A549 (cell line): Measurements from ENCODE around the gene ANK3. TPM values are rescaled to one million over a fixed set of nuclear protein-coding genes. Genes with fewer than 3 reads are reported as not detected.

ENCODE experiments used
- ATAC-seq, 2 experiments: fragments of 200-7000 bp in 1 of 2; fragments of >200 bp in 1 of 2; cut with Nextera tagmentation in 1 of 2; cut with Tn5 transposase in 1 of 2; 3 replicates each; pipeline versions ENCODE4 v1.8.0 to v1.9.1; 2018 to 2020; ENCODE audit warnings: mild to moderate bottlenecking in 1 of 2, moderate library complexity in 1 of 2
- CTCF ChIA-PET: fragments of 300-600 bp; sonication (Branson Sonifier 250); formaldehyde crosslinking; extraction: SDS; loops from one replicate; lab custom pipeline; 2021; ENCODE audit warnings: antibody characterized with exemption, inconsistent platforms; lab: Yijun Ruan, JAX
- POLR2A ChIA-PET: fragments of 350-600 bp; formaldehyde crosslinking; extraction: SDS; loops from one replicate; lab custom pipeline; 2021; ENCODE audit warnings: antibody characterized with exemption, inconsistent platforms; lab: Yijun Ruan, JAX
- DNase-seq, 2 experiments: peaks; one replicate each; pipeline versions ENCODE4 v3.0.0 to v3.0.0-alpha.2; 2011 to 2016; ENCODE audit warnings: low read depth in 1 of 2, low spot score in 1 of 2
- FAIRE-seq: peaks from 2 replicates; lab custom pipeline; 2011; peaks lifted over from hg19 to GRCh38; lab: Jason Lieb, UNC
- H3K27ac ChIP-seq, 2 experiments: fragments of >200 bp; sonication (Bioruptor Twin); formaldehyde crosslinking; 3 replicates each; pipeline ENCODE4 v1.5.1; 2016 to 2017
- H3K4me1 ChIP-seq: fragments of >200 bp; sonication (Bioruptor Twin); formaldehyde crosslinking; 3 replicates; pipeline ENCODE4 v1.6.1; 2016
- H3K4me2 ChIP-seq: fragments of >200 bp; sonication (Bioruptor Twin); formaldehyde crosslinking; 3 replicates; pipeline ENCODE4 v1.6.1; 2016
- H3K4me3 ChIP-seq: fragments of >200 bp; sonication (Bioruptor Twin); formaldehyde crosslinking; 3 replicates; pipeline ENCODE4 v1.5.1; 2016
- H3K9me3 ChIP-seq: fragments of >200 bp; sonication (Bioruptor Twin); formaldehyde crosslinking; 3 replicates; pipeline ENCODE4 v1.6.1; 2016
- CBX2 ChIP-seq: fragments of 200-600 bp; sonication (generic); IDR thresholded peaks from 2 replicates; pipeline ENCODE4 v1.6.1; 2016; ENCODE audit warnings: low read depth, mild to moderate bottlenecking, borderline replicate concordance
- EP300 ChIP-seq, 2 experiments: fragments of >200 bp; sonication (Bioruptor Twin); formaldehyde crosslinking; IDR thresholded peaks; 2 replicates in 1 of 2; 3 replicates in 1 of 2; pipeline ENCODE4 v1.6.1; 2016 to 2017
- FOXS1 ChIP-seq: fragments of 250-450 bp; sonication (Bioruptor Pico); IDR thresholded peaks from 2 replicates; pipeline ENCODE4 v1.5.0; 2020; ENCODE audit warnings: mild to moderate bottlenecking, moderate library complexity
- HOXA7 ChIP-seq: fragments of 250-450 bp; sonication (Bioruptor Pico); IDR thresholded peaks from 2 replicates; pipeline ENCODE4 v1.5.0; 2020; ENCODE audit warnings: mild to moderate bottlenecking, moderate library complexity
- HOXB13 ChIP-seq: fragments of 250-450 bp; sonication (Bioruptor Pico); IDR thresholded peaks from 2 replicates; pipeline ENCODE4 v1.5.0; 2020; ENCODE audit warnings: low read depth, mild to moderate bottlenecking, moderate library complexity
- HOXB5 ChIP-seq: fragments of 250-450 bp; sonication (Bioruptor Pico); IDR thresholded peaks from 2 replicates; pipeline ENCODE4 v1.5.0; 2020; ENCODE audit warnings: mild to moderate bottlenecking, moderate library complexity
- JUN ChIP-seq, 2 experiments: fragments of >200 bp; sonication (Bioruptor Twin); formaldehyde crosslinking; IDR thresholded peaks; 2 replicates in 1 of 2; 3 replicates in 1 of 2; pipeline ENCODE4 v1.6.1; 2016 to 2017
- JUNB ChIP-seq: fragments of >200 bp; sonication (Bioruptor Twin); formaldehyde crosslinking; IDR thresholded peaks from 2 replicates; pipeline ENCODE4 v1.6.1; 2016
- KDM5A ChIP-seq: fragments of 200-600 bp; sonication (generic); IDR thresholded peaks from 2 replicates; pipeline ENCODE4 v1.6.1; 2016; ENCODE audit warnings: antibody characterized with exemption, mild to moderate bottlenecking
- MAFK ChIP-seq: fragments of 450-650 bp; IDR thresholded peaks from 2 replicates; pipeline ENCODE4 v1.6.1; 2014; ENCODE audit not compliant: partially characterized antibody
- MYC ChIP-seq: IDR thresholded peaks from 2 replicates; pipeline ENCODE4 v1.6.1; 2012; ENCODE audit warnings: mild to moderate bottlenecking, inconsistent platforms, low read length, improper control_type of control experiment, borderline replicate concordance
- NFE2L2 ChIP-seq: fragments of 150-350 bp; conservative IDR thresholded peaks from 2 replicates; pipeline ENCODE4 v1.6.1; 2014; ENCODE audit warnings: low read length
- NR3C1 ChIP-seq: fragments of >200 bp; sonication (Bioruptor Twin); formaldehyde crosslinking; IDR thresholded peaks from 3 replicates; pipeline ENCODE4 v1.6.1; 2017
- PHF8 ChIP-seq: fragments of 200-600 bp; sonication (generic); IDR thresholded peaks from 2 replicates; pipeline ENCODE4 v1.6.1; 2016; ENCODE audit warnings: low read depth, mild to moderate bottlenecking, antibody characterized with exemption, moderate library complexity, borderline replicate concordance
- RCOR1 ChIP-seq: fragments of 150-350 bp; IDR thresholded peaks from 2 replicates; pipeline ENCODE4 v1.6.1; 2014; ENCODE audit warnings: antibody characterized with exemption, low read length, low read depth
- RFX5 ChIP-seq: fragments of 450-650 bp; IDR thresholded peaks from 2 replicates; pipeline ENCODE4 v1.7.1; 2014; ENCODE audit warnings: antibody characterized with exemption, mild to moderate bottlenecking, moderate library complexity
- RNF2 ChIP-seq: fragments of 200-600 bp; sonication (generic); IDR thresholded peaks from 2 replicates; pipeline ENCODE4 v1.6.1; 2016; ENCODE audit warnings: low read depth, mild to moderate bottlenecking, antibody characterized with exemption, moderate library complexity, borderline replicate concordance
- SMC3 ChIP-seq: fragments of >200 bp; sonication (Bioruptor Twin); formaldehyde crosslinking; IDR thresholded peaks from 3 replicates; pipeline ENCODE4 v1.6.1; 2018; ENCODE audit warnings: inconsistent platforms
- SREBF2 ChIP-seq: fragments of 450-650 bp; IDR thresholded peaks from 2 replicates; pipeline ENCODE4 v1.6.1; 2014; ENCODE audit warnings: mild to moderate bottlenecking, moderate library complexity
- ZC3H11A ChIP-seq: fragments of 450-650 bp; IDR thresholded peaks from 2 replicates; pipeline ENCODE4 v1.6.1; 2014; ENCODE audit warnings: antibody characterized with exemption, mild to moderate bottlenecking
- ZFP36 ChIP-seq: fragments of 450-650 bp; IDR thresholded peaks from 2 replicates; pipeline ENCODE4 v1.6.1; 2014; ENCODE audit warnings: borderline replicate concordance; ENCODE audit not compliant: partially characterized antibody
- ZNF302 ChIP-seq: fragments of 250-450 bp; sonication (Bioruptor Pico); IDR thresholded peaks from 2 replicates; pipeline ENCODE4 v1.9.0; 2021; ENCODE audit warnings: inconsistent platforms, mild to moderate bottlenecking, moderate library complexity
- ZSCAN20 ChIP-seq: fragments of 250-450 bp; sonication (Bioruptor Pico); IDR thresholded peaks from 2 replicates; pipeline ENCODE4 v1.8.0; 2022; ENCODE audit warnings: mild to moderate bottlenecking, moderate library complexity
- WGBS: methylation state at CpG from one replicate; pipeline ENCODE4 v1.1.6; 2017; ENCODE audit errors: missing lambda C conversion rate; 5-methylcytosine and 5-hydroxymethylcytosine counted together
- polyA plus RNA-seq, 4 experiments: library from polyadenylated mRNA; depleted of rRNA in 3 of 4; stranded (reverse); fragments of >200 nt; fragmentation: RNase III in 1 of 4; extraction: RNeasy Plus Mini Kit Qiagen cat#74134 plus additional on column Dnase treatment in 1 of 4; gene quantifications; 2 replicates in 3 of 4; 3 replicates in 1 of 4; pipeline ENCODE4 v1.2.3, GENCODE V29; 2011 to 2017
- TF ChIP-seq, protein P1 (sequence below): fragments of 200-600 bp; sonication (generic); IDR thresholded peaks from 2 replicates; pipeline ENCODE4 v1.6.1; 2016; ENCODE audit warnings: antibody characterized with exemption, mild to moderate bottlenecking, moderate library complexity
- TF ChIP-seq, protein P2 (sequence below): fragments of 250-450 bp; sonication (Bioruptor Pico); IDR thresholded peaks from 2 replicates; pipeline ENCODE4 v1.5.0; 2020; ENCODE audit warnings: low read depth, mild to moderate bottlenecking, moderate library complexity
- TF ChIP-seq, protein P3 (sequence below): fragments of >200 bp; sonication (Bioruptor Twin); formaldehyde crosslinking; IDR thresholded peaks from 2 replicates; pipeline ENCODE4 v1.6.1; 2016
- TF ChIP-seq, protein P4 (sequence below): fragments of >200 bp; sonication (Bioruptor Twin); formaldehyde crosslinking; IDR thresholded peaks from 3 replicates; pipeline ENCODE4 v1.5.1; 2016

The ANK3 gene
- polyA plus RNA-seq, 2 of the 4 experiments (the other 2 are of a cell fraction) = 0.56 to 5.4 TPM

DNA sequence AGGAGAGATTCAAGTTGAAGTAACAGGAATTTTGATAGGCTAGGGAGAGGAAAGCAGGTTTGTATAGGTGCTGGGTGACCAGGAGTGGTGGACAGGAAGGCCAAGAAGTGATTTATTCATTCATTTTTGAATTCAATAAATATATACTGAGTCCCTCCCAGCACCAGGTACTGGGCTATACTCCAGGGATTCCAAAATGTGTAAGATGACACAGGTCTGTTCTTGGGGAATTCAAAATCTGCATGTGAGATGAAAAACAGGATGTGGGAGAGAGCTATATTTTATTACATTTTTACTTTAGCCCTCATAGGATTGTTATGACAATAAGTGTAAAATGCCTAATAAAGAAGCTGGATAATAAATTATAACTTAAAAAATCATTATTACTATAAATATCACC is 134.9 kb downstream of the ANK3 start:
- FAIRE-seq = no peak

DNA sequence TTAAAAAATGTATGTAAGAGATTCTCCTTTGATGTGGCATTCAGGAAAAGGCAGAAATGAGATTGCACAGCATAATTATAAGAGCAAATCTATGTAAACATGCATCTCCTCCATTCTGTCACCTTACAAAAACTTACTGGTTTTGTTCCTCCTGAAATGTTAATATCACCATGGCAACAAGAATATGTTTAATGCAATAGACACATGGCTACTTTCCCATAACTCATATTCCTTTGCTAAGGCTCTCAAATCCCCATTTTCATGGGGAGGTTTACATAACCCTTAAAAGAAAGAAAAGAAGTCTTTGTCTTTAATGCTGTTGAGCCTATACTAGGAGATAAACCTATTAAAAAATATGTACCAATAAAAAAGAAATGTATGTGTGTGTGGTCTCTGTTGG is 136.2 kb downstream of the ANK3 start:
- H3K9me3 ChIP-seq = no peaks in the 10 kb centered on the region
- ChIA-PET POLR2A (no interaction called here), CTCF (no interaction called here)
- no peaks in the 10 kb centered on the region for H3K4me1 ChIP-seq
- H3K27ac ChIP-seq = no peak overlapping the region
- FAIRE-seq (no peak), ATAC-seq (no peak), DNase-seq (no peak)
- H3K4me2 ChIP-seq = no peak overlapping the region
- TF ChIP-seq FOXS1 (CRISPR knock-in tag) (no peak), ZNF302 (no peak)
- TF ChIP-seq, all 56 proteins: peak for 0
- no peak overlapping the region for H3K4me3 ChIP-seq

More for the DNA sequence above, 134.9 kb downstream of the ANK3 start:
- H3K27ac ChIP-seq = no peak overlapping the region
- POLR2A ChIA-PET = no interaction called here
- H3K9me3 ChIP-seq = no peaks in the 10 kb centered on the region
- CTCF ChIA-PET = no interaction called here
- H3K4me1 ChIP-seq = no peaks in the 10 kb centered on the region
- no peak for ATAC-seq
- no peak for TF ChIP-seq KDM5A
- no peak for TF ChIP-seq JUN (IDR thresholded peaks at IDR 0.05)
- TF ChIP-seq SMC3 = no peak
- TF ChIP-seq NR3C1 = no peak
- no peak for TF ChIP-seq CBX2
- no peak for TF ChIP-seq ZFP36
- TF ChIP-seq PHF8 = no peak
- no peak for TF ChIP-seq RFX5
- TF ChIP-seq ZSCAN20 = no peak
- TF ChIP-seq NFE2L2 = no peak
- no peak for TF ChIP-seq ZC3H11A
- DNase-seq = no peak
- no peak overlapping the region for H3K4me3 ChIP-seq
- H3K4me2 ChIP-seq = no peak overlapping the region

DNA sequence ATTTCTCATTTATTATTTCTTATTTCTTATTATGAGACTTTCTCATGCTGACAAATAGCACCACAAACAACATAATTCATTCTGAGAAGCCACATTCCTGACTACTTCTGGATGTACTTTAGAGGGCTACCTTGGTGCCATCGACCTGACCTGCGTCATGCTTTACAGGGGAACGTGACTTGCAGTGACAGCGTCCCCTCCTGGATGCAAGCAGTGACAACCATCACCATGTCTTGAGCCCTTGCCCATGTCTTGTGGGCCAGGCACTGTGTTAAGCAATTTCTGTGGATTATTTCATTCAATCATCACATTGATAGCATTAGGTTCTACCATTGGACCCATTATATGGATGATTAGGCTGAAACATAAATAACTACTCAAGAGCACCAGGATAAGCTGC is 137.0 kb downstream of the ANK3 start:
- Histone ChIP-seq H3K4me2 (no peak overlapping the region), H3K27ac (no peak overlapping the region), H3K4me3 (no peak overlapping the region), H3K4me1 (no peaks in the 10 kb centered on the region), H3K9me3 (no peaks in the 10 kb centered on the region)
- no peak for DNase-seq
- ChIA-PET CTCF (no interaction called here), POLR2A (no interaction called here)
- FAIRE-seq = no peak
- WGBS = 70% methylated on average over 4 of the region's 4 CpGs
- no peak for TF ChIP-seq SREBF2
- no peak for TF ChIP-seq ZC3H11A
- TF ChIP-seq HOXB5 = no peak
- no peak for TF ChIP-seq EP300 (IDR thresholded peaks at IDR 0.05)
- TF ChIP-seq, protein P1, sequence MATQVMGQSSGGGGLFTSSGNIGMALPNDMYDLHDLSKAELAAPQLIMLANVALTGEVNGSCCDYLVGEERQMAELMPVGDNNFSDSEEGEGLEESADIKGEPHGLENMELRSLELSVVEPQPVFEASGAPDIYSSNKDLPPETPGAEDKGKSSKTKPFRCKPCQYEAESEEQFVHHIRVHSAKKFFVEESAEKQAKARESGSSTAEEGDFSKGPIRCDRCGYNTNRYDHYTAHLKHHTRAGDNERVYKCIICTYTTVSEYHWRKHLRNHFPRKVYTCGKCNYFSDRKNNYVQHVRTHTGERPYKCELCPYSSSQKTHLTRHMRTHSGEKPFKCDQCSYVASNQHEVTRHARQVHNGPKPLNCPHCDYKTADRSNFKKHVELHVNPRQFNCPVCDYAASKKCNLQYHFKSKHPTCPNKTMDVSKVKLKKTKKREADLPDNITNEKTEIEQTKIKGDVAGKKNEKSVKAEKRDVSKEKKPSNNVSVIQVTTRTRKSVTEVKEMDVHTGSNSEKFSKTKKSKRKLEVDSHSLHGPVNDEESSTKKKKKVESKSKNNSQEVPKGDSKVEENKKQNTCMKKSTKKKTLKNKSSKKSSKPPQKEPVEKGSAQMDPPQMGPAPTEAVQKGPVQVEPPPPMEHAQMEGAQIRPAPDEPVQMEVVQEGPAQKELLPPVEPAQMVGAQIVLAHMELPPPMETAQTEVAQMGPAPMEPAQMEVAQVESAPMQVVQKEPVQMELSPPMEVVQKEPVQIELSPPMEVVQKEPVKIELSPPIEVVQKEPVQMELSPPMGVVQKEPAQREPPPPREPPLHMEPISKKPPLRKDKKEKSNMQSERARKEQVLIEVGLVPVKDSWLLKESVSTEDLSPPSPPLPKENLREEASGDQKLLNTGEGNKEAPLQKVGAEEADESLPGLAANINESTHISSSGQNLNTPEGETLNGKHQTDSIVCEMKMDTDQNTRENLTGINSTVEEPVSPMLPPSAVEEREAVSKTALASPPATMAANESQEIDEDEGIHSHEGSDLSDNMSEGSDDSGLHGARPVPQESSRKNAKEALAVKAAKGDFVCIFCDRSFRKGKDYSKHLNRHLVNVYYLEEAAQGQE = no peak
- TF ChIP-seq MAFK = no peak
- no peak for TF ChIP-seq HOXB13 (CRISPR knock-in tag)
- no peak for TF ChIP-seq RCOR1
- TF ChIP-seq, all 56 proteins: peak for 0
- ATAC-seq = no peak

DNA sequence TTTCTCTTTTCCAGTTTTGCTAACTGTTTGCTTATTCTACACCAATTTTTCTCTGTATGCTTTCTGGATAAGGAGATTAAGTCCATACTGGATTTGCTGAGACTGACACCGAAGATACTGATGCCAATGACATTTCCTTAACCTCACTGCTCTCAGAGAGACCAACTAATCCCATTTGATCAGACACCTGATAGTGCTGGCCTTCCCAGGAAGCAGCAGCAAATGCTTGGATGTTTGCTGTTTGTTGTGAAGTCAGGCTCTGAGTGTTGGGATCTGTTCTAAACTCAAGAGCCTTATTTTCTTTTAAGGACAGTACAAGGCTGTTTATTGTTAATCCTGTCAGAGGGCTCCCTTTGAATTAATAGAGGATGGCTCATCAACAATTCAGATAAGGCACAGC is 143.3 kb downstream of the ANK3 start:
- 31% methylated on average over 1 of the region's 1 CpG for WGBS

More for the DNA sequence above, 143.3 kb downstream of the ANK3 start:
- Histone ChIP-seq H3K9me3 (no peaks in the 10 kb centered on the region), H3K4me2 (no peak overlapping the region), H3K4me3 (no peak overlapping the region), H3K4me1 (no peaks in the 10 kb centered on the region), H3K27ac (no peak overlapping the region)
- POLR2A ChIA-PET = no interaction called here
- CTCF ChIA-PET = no interaction called here
- DNase-seq (no peak), FAIRE-seq (no peak), ATAC-seq (no peak)
- TF ChIP-seq PHF8 = no peak
- no peak for TF ChIP-seq JUNB
- no peak for TF ChIP-seq CBX2
- no peak for TF ChIP-seq HOXA7 (CRISPR knock-in tag)
- TF ChIP-seq, protein P2, sequence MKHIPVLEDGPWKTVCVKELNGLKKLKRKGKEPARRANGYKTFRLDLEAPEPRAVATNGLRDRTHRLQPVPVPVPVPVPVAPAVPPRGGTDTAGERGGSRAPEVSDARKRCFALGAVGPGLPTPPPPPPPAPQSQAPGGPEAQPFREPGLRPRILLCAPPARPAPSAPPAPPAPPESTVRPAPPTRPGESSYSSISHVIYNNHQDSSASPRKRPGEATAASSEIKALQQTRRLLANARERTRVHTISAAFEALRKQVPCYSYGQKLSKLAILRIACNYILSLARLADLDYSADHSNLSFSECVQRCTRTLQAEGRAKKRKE (CRISPR knock-in tag) = no peak
- TF ChIP-seq SMC3 = no peak
- TF ChIP-seq MYC = no peak
- TF ChIP-seq, protein P3, sequence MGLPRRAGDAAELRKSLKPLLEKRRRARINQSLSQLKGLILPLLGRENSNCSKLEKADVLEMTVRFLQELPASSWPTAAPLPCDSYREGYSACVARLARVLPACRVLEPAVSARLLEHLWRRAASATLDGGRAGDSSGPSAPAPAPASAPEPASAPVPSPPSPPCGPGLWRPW = no peak
- TF ChIP-seq RNF2 = no peak
- TF ChIP-seq, protein P4, sequence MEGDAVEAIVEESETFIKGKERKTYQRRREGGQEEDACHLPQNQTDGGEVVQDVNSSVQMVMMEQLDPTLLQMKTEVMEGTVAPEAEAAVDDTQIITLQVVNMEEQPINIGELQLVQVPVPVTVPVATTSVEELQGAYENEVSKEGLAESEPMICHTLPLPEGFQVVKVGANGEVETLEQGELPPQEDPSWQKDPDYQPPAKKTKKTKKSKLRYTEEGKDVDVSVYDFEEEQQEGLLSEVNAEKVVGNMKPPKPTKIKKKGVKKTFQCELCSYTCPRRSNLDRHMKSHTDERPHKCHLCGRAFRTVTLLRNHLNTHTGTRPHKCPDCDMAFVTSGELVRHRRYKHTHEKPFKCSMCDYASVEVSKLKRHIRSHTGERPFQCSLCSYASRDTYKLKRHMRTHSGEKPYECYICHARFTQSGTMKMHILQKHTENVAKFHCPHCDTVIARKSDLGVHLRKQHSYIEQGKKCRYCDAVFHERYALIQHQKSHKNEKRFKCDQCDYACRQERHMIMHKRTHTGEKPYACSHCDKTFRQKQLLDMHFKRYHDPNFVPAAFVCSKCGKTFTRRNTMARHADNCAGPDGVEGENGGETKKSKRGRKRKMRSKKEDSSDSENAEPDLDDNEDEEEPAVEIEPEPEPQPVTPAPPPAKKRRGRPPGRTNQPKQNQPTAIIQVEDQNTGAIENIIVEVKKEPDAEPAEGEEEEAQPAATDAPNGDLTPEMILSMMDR = no peak
